ENCODE measurements around the gene CD200.

DNA sequence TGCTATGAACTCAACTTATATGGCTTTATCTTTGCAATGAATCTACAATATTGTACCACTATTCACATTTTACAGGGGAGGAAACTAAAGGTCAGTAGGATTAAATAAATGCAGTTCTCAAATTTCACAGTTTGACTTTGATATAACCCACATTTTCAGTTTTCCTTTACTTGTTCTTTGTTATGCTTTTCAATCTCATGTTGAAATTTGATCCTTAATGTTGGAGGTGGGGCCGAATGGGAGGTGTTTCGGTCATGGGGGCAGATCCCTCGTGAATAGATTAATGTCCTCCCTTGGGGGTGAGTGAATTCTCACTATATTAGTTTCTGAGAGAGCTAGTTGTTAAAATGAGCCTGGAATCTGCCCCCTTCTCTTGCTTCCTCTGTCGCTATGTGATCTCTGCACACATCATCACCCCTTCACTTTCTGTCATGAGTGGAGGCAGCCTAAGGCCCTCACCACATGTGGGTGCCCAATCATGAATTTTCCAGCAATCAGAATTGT, 44.7 kb downstream of the CD200 start:
- TF ChIP-seq CTCF (IDR thresholded peaks at IDR 0.05) (no peak), POLR2A (IDR thresholded peaks at IDR 0.05) (no peak)

Data from Peyer's patch (tissue), 4 donors.